Measurements from ENCODE around the gene AFAP1L2.
"Not testable (repeated sequence)": the region's sequence is repeated elsewhere in the genome, so short reads cannot be mapped to it uniquely, and the experiment has no call there.

Gene AFAP1L2

DNA sequence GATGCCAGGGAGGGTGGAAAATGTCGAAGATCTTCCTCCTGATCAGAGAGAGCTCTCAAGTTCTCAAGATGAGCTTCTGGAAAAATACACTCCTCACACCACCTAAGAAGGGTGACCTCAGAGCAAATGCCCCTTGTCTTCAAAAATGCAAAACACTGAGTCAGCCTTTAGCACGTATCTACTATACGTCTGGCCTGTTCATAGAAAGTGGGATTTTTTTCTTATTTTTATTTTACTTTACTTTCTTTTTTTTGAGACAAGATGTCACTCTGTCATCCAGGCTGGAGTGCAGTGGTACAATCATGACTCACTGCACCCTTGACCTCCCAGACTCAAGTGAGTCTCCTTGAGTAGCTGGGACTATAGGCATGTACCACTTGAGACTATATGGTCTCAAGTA is 57.1 kb downstream of the AFAP1L2 start:
- no peaks in the 10 kb centered on the region for H3K9me3 Mint-ChIP-seq (ENCODE audit: low read depth)
- H3K36me3 Mint-ChIP-seq, result no peaks in the 10 kb centered on the region
- no peak overlapping the region for H3K27ac Mint-ChIP-seq
- no peaks in the 10 kb centered on the region for H3K4me1 Mint-ChIP-seq (ENCODE audit: low read depth)
- no peak overlapping the region for H3K4me3 Mint-ChIP-seq
- H3K27me3 Mint-ChIP-seq, result no peaks in the 10 kb centered on the region

DNA sequence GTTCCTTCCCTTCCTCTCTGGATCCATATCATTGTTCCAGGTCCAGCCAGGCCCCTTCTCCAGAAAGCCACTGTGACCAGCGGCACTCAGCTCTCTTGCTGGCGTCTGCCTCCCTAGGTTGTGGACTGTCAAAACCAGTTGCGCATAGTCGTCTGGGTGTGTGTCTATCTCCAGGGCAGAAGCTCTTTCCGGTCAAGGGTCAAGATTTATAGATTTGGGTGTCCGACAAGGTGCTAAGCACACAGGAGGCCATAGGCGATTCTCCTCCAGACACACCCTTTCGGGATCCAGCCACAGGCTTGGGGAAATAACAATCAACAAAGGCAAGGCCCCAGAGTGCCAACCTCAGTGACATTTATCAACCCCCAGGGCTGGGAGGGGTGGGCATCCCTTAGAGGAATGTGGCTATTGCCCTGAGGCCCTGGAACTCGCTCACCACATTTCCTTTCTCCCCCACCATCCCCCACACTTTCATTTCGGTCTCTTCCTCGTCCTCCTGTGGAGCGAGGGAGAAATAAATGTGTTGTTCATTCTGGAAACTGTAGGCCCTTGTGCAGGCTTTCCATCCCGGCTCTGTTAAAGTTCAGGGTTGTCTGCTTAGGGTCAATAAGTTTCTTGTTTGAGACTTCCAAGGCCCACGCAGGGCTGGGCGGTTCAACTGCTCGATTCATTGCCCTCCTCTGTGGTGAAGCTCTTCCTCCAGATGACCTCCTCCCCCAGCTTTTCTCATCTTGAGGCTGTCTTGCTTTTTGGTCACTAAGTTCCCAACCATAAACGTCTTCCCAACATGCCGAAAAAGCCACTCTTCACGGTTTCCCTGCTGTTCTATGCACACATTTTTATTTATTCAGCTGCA is 57.9 kb downstream of the AFAP1L2 start:
- H3K27ac Mint-ChIP-seq, result no peak overlapping the region
- no peaks in the 10 kb centered on the region for H3K36me3 Mint-ChIP-seq
- no peaks in the 10 kb centered on the region for H3K4me1 Mint-ChIP-seq (ENCODE audit: low read depth)
- no peaks in the 10 kb centered on the region for H3K9me3 Mint-ChIP-seq (ENCODE audit: low read depth)
- no peak overlapping the region for H3K4me3 Mint-ChIP-seq
- no peaks in the 10 kb centered on the region for H3K27me3 Mint-ChIP-seq

DNA sequence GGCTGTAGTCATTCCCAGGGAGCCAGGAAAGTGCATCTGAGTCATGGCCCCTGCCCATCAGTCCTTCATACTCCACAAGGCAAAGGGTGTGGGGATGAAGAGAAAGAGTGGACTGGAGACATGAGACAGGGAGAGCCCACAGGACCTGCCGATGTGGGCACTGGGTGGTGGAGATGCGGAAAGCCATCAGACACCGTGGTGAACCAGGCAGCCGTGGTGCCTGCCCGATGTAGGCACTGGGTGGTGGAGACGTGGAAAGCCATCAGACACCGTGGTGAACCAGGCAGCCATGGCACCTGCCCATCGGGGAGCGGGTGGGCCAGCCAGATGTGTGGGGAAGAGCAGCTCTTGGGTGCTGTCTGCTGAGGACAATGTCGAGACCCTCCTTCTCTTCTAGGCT is 58.6 kb downstream of the AFAP1L2 start:
- Mint-ChIP-seq H3K27me3 (no peaks in the 10 kb centered on the region), H3K36me3 (no peaks in the 10 kb centered on the region), H3K27ac (no peak overlapping the region), H3K9me3 (ENCODE audit: low read depth) (no peaks in the 10 kb centered on the region), H3K4me3 (no peak overlapping the region), H3K4me1 (ENCODE audit: low read depth) (no peaks in the 10 kb centered on the region)

DNA sequence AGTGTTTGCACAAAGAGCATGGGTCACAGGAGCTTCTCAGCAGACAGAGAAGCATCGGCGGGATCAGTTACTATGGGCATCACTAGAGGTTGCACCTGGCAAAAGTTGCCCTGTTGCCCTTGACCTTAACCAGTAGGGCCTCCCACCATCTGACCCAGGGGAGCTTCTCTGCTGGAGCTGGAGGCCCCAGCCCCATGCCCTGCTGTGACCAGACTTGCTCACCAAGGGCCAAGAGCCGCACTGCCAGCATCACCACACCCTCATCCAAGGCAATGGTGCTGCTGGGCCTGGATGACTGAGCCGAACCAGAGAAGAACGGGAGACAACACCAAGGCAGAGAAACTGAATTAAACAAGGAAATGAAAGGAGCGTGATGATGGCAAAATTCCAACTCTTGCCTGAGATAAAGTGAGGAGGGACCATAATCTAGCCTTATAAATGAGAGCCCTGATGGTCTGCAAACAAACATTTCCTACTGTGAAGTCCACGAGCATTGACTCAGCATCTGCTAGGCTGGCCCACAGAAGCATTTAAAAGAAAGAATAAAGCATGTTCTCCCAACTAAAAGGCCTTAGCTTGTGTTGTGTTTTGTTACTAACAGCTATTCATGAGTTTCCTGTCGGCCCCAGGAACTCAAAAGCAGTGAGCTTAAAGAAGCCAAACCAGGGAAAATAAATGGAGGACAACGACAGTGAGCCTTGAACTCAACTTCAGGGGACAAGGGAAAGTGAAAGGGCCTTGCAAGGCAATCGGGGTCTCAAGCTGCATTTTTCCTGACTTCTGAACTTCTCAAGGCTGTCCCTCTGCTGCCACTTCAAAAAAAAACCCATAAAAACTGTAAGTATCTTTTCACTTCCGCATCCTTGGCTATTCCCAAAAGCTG is 60.4 kb downstream of the AFAP1L2 start:
- Mint-ChIP-seq H3K27me3 (no peaks in the 10 kb centered on the region), H3K4me3 (no peak overlapping the region), H3K4me1 (ENCODE audit: low read depth) (no peaks in the 10 kb centered on the region), H3K36me3 (no peaks in the 10 kb centered on the region), H3K27ac (no peak overlapping the region), H3K9me3 (ENCODE audit: low read depth) (no peaks in the 10 kb centered on the region)

DNA sequence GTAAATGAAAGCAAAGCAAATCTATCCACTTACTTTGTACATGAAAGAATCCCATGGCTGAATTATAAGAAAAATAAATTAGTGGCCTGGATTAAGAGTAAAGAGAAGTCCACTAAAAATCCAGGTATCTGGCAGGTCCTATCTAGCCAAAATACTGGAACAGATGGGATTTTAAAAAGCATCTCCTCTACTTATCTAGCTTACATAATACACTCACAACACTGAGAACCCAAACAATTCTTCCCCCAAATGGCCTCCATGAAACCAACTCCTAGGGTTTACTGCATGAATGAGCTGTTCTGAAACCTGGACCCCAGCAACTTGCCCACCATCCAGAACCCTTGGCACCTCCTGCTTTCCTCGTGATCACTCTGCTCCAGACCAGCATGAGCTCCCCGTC is 61.3 kb downstream of the AFAP1L2 start:
- Mint-ChIP-seq H3K4me1 (ENCODE audit: low read depth) (no peaks in the 10 kb centered on the region), H3K27ac (no peak overlapping the region), H3K27me3 (no peaks in the 10 kb centered on the region), H3K4me3 (no peak overlapping the region), H3K9me3 (ENCODE audit: low read depth) (no peaks in the 10 kb centered on the region), H3K36me3 (no peaks in the 10 kb centered on the region)

DNA sequence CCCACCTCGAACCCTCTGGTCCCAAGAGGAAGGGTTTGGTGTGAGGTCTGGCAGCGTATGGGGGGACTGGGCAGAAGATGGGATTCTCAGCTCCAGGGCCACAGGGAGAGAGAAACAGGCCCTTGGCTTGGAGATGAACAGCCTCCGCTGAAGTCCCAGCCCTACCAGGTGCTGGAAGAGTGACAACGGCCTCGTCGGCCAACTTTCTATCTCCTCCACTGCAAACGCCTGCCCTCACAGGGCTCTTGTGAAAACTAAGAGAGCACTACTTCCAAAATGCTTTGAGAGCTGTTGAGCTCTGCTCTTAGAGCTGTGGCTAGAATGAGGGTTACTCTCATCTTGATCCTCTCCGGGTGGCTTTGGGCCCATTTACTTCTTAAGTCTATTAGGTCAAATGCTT is 63.5 kb downstream of the AFAP1L2 start:
- H3K36me3 Mint-ChIP-seq, result no peaks in the 10 kb centered on the region
- no peaks in the 10 kb centered on the region for H3K27me3 Mint-ChIP-seq
- H3K9me3 Mint-ChIP-seq (ENCODE audit: low read depth), result no peaks in the 10 kb centered on the region
- H3K27ac Mint-ChIP-seq, result no peak overlapping the region
- no peak overlapping the region for H3K4me3 Mint-ChIP-seq
- H3K4me1 Mint-ChIP-seq (ENCODE audit: low read depth), result no peaks in the 10 kb centered on the region

DNA sequence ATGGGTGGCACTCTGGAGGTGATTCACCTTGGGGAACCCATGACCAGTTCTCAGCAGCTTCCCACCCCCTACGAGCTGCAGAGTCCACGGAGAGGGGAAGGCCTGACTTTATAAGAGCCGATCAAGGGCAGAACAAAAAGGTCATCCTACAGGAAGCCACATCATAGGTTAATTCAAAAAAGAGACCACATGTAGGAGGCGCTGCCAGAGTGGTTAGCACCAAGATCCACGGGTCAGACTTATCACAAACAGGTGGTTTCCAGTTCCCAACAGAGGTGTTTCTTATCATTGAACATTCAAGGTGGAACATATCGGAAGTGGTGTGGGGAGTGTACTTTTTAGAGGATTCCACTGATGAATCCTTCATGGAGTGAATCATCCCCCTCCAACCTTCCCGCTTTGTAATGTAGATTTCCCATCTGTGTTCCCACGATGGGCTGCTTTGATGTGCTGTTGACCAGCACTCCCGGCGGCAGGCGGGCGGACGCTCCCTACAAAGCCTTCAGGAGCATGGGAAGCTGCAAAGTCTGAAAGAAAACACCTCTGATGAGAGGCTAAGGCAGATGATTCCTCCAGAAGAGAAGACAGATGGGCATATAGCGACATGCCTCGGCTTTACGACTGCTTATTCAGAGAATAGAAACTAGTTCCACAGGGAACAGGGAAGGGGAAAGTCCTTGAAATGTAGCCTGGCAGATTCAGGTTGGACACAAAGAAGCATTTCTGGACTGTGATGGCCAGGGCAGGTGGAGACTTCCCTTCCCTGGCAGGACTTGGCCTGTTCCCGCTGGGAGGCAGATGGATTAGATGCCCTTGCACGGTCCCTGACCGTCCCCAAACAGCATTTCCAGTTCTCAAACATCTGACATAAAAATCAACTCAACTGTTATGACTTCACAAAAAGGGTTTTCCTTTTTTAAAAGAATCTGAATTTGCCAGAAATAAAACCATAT is 66.5 kb downstream of the AFAP1L2 start:
- Mint-ChIP-seq H3K4me1 (ENCODE audit: low read depth) (no peaks in the 10 kb centered on the region), H3K9me3 (ENCODE audit: low read depth) (no peaks in the 10 kb centered on the region), H3K27me3 (no peaks in the 10 kb centered on the region), H3K4me3 (no peak overlapping the region), H3K27ac (no peak overlapping the region), H3K36me3 (no peaks in the 10 kb centered on the region)

DNA sequence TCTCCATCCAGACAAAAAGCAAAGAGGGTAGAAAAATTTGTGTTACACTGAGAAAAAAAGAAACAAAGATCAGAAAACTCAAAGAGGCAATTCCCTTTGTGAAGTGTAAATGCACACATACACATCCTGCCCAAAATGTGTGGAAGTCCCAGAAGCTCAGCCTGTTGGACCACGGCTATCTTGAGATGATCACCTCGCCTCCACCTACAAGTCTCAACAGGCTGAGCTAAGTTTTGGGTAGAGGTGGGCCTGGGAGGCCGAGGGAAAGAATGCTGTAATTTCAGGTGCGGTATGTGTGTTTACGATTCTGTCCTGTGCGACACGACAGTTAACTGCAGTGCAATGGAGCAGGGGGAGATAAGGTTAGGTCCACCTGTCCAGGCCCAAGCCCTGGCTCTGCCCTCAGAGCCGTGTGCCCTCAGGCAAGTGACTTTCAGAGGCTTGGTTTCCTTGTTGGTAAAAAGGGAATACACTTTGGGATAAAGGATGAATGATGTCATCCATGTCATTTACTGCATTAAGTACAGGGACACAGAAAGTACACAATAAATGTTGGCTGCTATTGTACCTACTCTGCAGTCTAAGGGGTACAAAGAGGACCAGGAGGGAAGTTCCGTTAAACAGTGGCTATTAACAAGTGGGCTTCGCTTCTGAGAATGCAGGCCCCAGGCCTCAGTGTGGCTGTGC is 67.3 kb downstream of the AFAP1L2 start:
- Mint-ChIP-seq H3K4me1 (ENCODE audit: low read depth) (no peaks in the 10 kb centered on the region), H3K27ac (no peak overlapping the region), H3K9me3 (ENCODE audit: low read depth) (no peaks in the 10 kb centered on the region), H3K36me3 (no peaks in the 10 kb centered on the region), H3K27me3 (no peaks in the 10 kb centered on the region), H3K4me3 (no peak overlapping the region)

DNA sequence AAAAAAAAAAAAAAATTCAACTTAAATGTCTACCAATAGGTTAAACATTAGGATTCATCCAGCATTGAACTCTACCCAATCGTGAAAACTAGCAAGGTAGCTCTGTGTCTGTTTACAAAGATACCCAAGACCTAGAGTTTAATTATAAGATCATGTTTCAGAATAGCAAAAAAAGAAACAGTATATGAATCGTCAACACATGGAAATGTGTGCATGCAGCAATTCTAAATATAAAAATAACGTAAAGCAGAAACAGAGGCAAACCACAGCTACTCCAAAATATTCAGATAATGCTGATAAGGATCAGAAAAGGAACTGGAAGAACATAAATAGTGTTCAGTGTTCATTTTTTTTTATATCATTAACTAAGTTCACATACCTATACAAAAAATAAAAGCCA is 68.7 kb downstream of the AFAP1L2 start:
- H3K36me3 Mint-ChIP-seq, result no peaks in the 10 kb centered on the region
- H3K9me3 Mint-ChIP-seq (ENCODE audit: low read depth), result no peaks in the 10 kb centered on the region
- H3K27me3 Mint-ChIP-seq, result no peaks in the 10 kb centered on the region
- no peak overlapping the region for H3K27ac Mint-ChIP-seq
- no peak overlapping the region for H3K4me3 Mint-ChIP-seq
- H3K4me1 Mint-ChIP-seq (ENCODE audit: low read depth), result no peaks in the 10 kb centered on the region

DNA sequence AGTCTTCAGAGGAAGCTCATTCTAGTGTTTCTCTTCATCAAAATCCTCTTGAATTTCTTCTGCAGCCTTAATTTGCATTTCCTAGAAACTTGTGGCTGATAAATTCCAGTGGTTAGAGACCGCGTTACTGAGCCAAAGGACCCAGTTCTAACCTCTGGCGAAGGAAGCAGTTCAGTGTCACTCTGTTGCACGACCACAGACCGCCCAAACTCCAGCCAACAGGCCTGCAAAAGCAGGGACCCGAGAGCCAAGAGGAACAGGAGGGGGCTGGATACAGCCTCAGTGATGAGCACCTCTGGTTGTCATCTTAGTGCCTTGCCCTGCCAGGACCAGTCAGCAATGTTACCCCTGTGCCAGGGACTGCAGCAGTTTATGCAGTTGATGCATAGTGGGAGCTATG is 70.0 kb downstream of the AFAP1L2 start:
- Mint-ChIP-seq H3K4me1 (ENCODE audit: low read depth) (no peaks in the 10 kb centered on the region), H3K4me3 (no peak overlapping the region), H3K27ac (no peak overlapping the region), H3K9me3 (ENCODE audit: low read depth) (no peaks in the 10 kb centered on the region), H3K36me3 (no peaks in the 10 kb centered on the region), H3K27me3 (no peaks in the 10 kb centered on the region)

DNA sequence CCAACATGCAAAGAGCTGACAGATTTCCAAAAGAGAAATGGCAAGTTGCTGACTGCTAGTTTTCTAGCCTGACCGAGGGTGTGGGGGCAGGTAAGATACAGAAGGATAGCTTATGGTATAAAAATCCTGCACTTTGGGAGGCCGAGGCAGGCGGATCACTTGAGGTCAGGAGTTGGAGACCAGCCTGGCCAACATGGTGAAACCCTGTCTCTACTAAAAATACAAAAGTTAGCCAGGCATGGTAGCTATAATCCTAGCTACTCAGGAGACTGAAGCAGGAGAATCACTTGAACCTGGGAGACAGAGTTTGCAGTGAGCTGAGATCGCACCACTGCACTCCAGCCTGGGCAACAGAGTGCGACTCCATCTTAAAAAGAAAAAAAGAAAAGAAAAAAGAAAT is 70.9 kb downstream of the AFAP1L2 start:
- not testable (repeated sequence) for H3K36me3 Mint-ChIP-seq; H3K4me3 Mint-ChIP-seq; H3K27me3 Mint-ChIP-seq; H3K4me1 Mint-ChIP-seq (ENCODE audit: low read depth); H3K9me3 Mint-ChIP-seq (ENCODE audit: low read depth); H3K27ac Mint-ChIP-seq

DNA sequence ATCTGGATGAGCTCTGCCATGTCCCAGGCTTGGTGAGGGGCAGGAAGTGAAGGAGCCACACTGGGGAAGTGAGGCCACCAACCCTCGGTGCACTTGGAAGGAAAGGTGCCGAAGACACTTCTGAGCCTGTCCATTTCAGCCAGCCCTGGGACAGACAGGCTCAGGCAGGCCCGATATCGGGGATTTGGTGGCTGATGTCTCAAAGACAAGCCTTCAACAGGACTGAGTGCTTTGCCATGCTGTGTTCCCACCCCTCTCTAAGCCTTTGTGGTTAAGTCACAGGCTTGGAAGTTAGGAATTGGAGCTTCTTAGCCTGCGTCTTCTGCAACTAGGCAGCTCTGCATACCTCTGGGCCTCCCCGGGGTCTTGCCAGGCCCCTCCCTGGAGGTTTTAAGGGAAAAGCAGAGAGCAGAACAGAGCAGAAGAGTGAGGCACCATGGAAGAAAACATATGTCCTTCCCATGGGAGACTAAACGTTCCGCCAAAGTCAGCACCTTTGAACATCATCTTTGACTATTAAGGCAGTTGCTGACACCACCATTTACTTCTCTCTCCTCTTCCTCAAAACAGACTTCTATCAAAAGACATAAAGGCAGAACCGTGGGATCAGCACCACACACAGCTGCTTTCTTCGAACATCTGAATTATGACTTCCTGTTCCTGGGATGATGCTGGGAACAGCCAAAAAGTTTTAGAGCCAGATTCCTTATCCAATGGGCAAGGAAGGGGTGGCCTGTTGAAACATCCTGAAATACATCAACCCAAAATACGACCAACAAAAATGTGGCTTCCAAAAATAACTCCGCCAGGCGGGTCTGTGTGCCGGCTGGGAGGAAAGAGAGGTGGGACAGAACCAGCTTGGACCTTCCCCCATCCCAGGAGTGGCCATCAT is 71.8 kb downstream of the AFAP1L2 start:
- Mint-ChIP-seq H3K27me3 (no peaks in the 10 kb centered on the region), H3K9me3 (ENCODE audit: low read depth) (no peaks in the 10 kb centered on the region), H3K4me3 (no peak overlapping the region), H3K27ac (no peak overlapping the region), H3K36me3 (no peaks in the 10 kb centered on the region), H3K4me1 (ENCODE audit: low read depth) (no peaks in the 10 kb centered on the region)

DNA sequence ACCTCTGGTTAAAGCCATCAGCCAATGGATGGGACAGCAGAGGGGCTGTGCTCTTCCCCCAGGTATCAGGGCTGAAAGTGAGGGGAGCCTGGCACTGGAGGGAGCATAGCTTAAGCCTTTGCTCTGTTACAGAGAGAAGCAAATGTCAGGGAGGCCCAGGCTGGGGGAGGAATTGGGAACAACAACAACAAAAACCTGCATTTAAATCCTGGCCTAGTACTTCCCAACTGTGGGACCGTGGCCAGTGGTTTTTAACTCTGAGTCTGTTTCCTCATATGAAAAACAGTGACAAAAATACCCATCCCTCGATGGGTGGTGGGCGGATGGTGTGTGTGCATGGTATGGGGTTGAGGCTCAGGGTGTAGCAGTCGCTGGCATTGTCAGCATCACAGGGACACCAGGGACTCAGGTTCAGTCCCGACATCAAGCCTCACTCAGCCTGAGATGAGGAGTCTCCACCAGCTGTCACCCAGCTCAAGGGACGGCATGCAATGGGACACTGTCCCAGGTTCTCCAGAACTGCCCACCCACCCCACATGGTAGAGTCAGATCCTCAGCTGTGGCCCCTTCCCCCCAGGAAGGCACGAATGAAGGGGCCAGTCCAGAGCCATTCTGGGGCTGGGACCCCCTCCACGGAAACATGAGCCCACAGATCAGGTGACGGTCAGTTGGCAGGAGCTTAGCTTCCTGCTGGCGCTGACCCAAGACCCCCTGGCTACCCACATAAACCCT is 74.5 kb downstream of the AFAP1L2 start:
- H3K4me3 Mint-ChIP-seq, result no peak overlapping the region
- H3K4me1 Mint-ChIP-seq (ENCODE audit: low read depth), result no peaks in the 10 kb centered on the region
- H3K9me3 Mint-ChIP-seq (ENCODE audit: low read depth), result no peaks in the 10 kb centered on the region
- no peaks in the 10 kb centered on the region for H3K27me3 Mint-ChIP-seq
- H3K27ac Mint-ChIP-seq, result no peak overlapping the region
- no peaks in the 10 kb centered on the region for H3K36me3 Mint-ChIP-seq

Data from activated naive CD8-positive, alpha-beta T cell (primary cell).